HFFc6 (cell line): ENCODE measurements around the gene AP3S1. TPM values are rescaled to one million over a fixed set of nuclear protein-coding genes. Genes with fewer than 3 reads are reported as not detected.
"Not testable (repeated sequence)": the region's sequence is repeated elsewhere in the genome, so short reads cannot be mapped to it uniquely, and the experiment has no call there.

Source experiments
- DNase-seq: peaks from one replicate; pipeline ENCODE4 v3.0.0-alpha.2; 2018
- H3K27ac Mint-ChIP-seq: 2 replicates; pipeline ENCODE4 v1.8.0; 2020; ENCODE audit warnings: mild to moderate bottlenecking, mixed read lengths
- H3K27me3 Mint-ChIP-seq: 2 replicates; pipeline ENCODE4 v1.8.0; 2021; ENCODE audit warnings: mild to moderate bottlenecking, moderate library complexity, mixed read lengths; ENCODE audit not compliant: insufficient read depth
- H3K36me3 Mint-ChIP-seq: 2 replicates; pipeline ENCODE4 v1.8.0; 2021; ENCODE audit warnings: low read depth, mixed read lengths
- H3K4me1 Mint-ChIP-seq: 2 replicates; pipeline ENCODE4 v1.8.0; 2020; ENCODE audit warnings: low read depth, mixed read lengths
- H3K4me3 Mint-ChIP-seq: 2 replicates; pipeline ENCODE4 v1.8.0; 2020; ENCODE audit warnings: mild to moderate bottlenecking, moderate library complexity, mixed read lengths
- H3K9me3 Mint-ChIP-seq: 2 replicates; pipeline ENCODE4 v1.8.0; 2020; ENCODE audit warnings: mild to moderate bottlenecking, mixed read lengths
- CTCF ChIP-seq: fragments of 200-600 bp; sonication (generic); IDR thresholded peaks from 2 replicates; pipeline ENCODE4 v1.5.0; 2021; ENCODE audit warnings: antibody characterized with exemption, mild to moderate bottlenecking
- total RNA-seq, 6 experiments: library from RNA; stranded (reverse); fragmentation: NEBNext Ultra II Directional; extraction: Animal tissue kit (Norgen Biotek cat#: 25700); gene quantifications; 2 replicates in 1 of 6; 3 replicates in 5 of 6; pipeline ENCODE4 v1.2.3, GENCODE V29; 2021

The AP3S1 gene
- total RNA-seq, 6 experiments from 2014 or later: 109 to 131 (median 122) TPM

GRCh38 chr5:115872447-115872846, 30.7 kb downstream of the AP3S1 start:
- no peak overlapping the region for H3K4me3 Mint-ChIP-seq
- no peaks in the 10 kb centered on the region for H3K9me3 Mint-ChIP-seq
- H3K27ac Mint-ChIP-seq: no peak overlapping the region
- no peak for TF ChIP-seq CTCF
- peaks cover 24% of the 10 kb centered on the region for H3K36me3 Mint-ChIP-seq
- no peak for DNase-seq
- H3K4me1 Mint-ChIP-seq: peaks cover 23% of the 10 kb centered on the region
- peaks cover 2% of the 10 kb centered on the region; the same call in 1 of the 2 replicates for H3K27me3 Mint-ChIP-seq

- H3K36me3 Mint-ChIP-seq: peaks cover 32% of the 10 kb centered on the region
- H3K4me1 Mint-ChIP-seq: peaks cover 23% of the 10 kb centered on the region
- H3K4me3 Mint-ChIP-seq: no peak overlapping the region
- H3K9me3 Mint-ChIP-seq: no peaks in the 10 kb centered on the region
- peak; percentile 55 for DNase-seq
- TF ChIP-seq CTCF: no peak
- H3K27ac Mint-ChIP-seq: no peak overlapping the region
- peaks cover 2% of the 10 kb centered on the region; the same call in 1 of the 2 replicates for H3K27me3 Mint-ChIP-seq
These were observed 31.7 kb downstream of the AP3S1 start for GRCh38 chr5:115873392-115873791.

GRCh38 chr5:115875447-115875846, 33.7 kb downstream of the AP3S1 start:
- Mint-ChIP-seq H3K36me3 (peaks cover 44% of the 10 kb centered on the region), H3K4me1 (peaks cover 17% of the 10 kb centered on the region), H3K27me3 (peaks cover 2% of the 10 kb centered on the region), H3K4me3 (no peak overlapping the region), H3K9me3 (no peaks in the 10 kb centered on the region), H3K27ac (no peak overlapping the region)
- peak; percentile 24; the same call in 1 of the 2 replicates for TF ChIP-seq CTCF
- no peak for DNase-seq

GRCh38 chr5:115877342-115877741, 35.6 kb downstream of the AP3S1 start:
- H3K27ac Mint-ChIP-seq, H3K27me3 Mint-ChIP-seq, H3K9me3 Mint-ChIP-seq, H3K4me3 Mint-ChIP-seq, DNase-seq: not testable (repeated sequence)
- peaks cover 43% of the 10 kb centered on the region for H3K36me3 Mint-ChIP-seq
- H3K4me1 Mint-ChIP-seq: peaks cover 15% of the 10 kb centered on the region

- H3K27me3 Mint-ChIP-seq, H3K9me3 Mint-ChIP-seq, H3K4me1 Mint-ChIP-seq, DNase-seq, H3K27ac Mint-ChIP-seq, H3K4me3 Mint-ChIP-seq: not testable (repeated sequence)
- peaks cover 36% of the 10 kb centered on the region for H3K36me3 Mint-ChIP-seq
These were observed 40.7 kb downstream of the AP3S1 start for GRCh38 chr5:115882434-115882833.

- Mint-ChIP-seq H3K27ac (no peak overlapping the region), H3K27me3 (no peaks in the 10 kb centered on the region), H3K36me3 (peaks cover 21% of the 10 kb centered on the region; the same call in 1 of the 2 replicates), H3K4me1 (no peaks in the 10 kb centered on the region), H3K4me3 (no peak overlapping the region), H3K9me3 (no peaks in the 10 kb centered on the region)
- TF ChIP-seq CTCF: no peak
- DNase-seq: no peak
These were observed 43.0 kb downstream of the AP3S1 start for GRCh38 chr5:115884704-115885103.

GRCh38 chr5:115885208-115885607, 43.5 kb downstream of the AP3S1 start:
- DNase-seq, H3K27ac Mint-ChIP-seq, H3K27me3 Mint-ChIP-seq, H3K4me1 Mint-ChIP-seq, H3K4me3 Mint-ChIP-seq, H3K9me3 Mint-ChIP-seq: not testable (repeated sequence)
- peaks cover 16% of the 10 kb centered on the region; the same call in 1 of the 2 replicates for H3K36me3 Mint-ChIP-seq
